MM.1S (cell line): ENCODE data around the gene KLHL2.
"Not testable (repeated sequence)": the region's sequence is repeated elsewhere in the genome, so short reads cannot be mapped to it uniquely, and the experiment has no call there.

Experiments used
- DNase-seq: peaks from one replicate; pipeline ENCODE4 v3.0.0-alpha.2; 2015
- H2AFZ ChIP-seq: fragments of 300-600 bp; sonication (generic); 2 replicates; pipeline ENCODE4 v1.6.0; 2016; ENCODE audit warnings: antibody characterized with exemption, low read length
- H3F3A ChIP-seq: fragments of 300-600 bp; sonication (generic); 2 replicates; pipeline ENCODE4 v1.6.1; 2016; ENCODE audit warnings: mild to moderate bottlenecking, antibody characterized with exemption, low read length, moderate library complexity, mixed read lengths; ENCODE audit not compliant: insufficient read depth
- H3K27ac ChIP-seq: fragments of 300-600 bp; sonication (generic); 2 replicates; pipeline ENCODE4 v1.5.1; 2016; ENCODE audit warnings: mild to moderate bottlenecking, low read length
- H3K27me3 ChIP-seq: fragments of 300-600 bp; sonication (generic); replicated peaks from 2 replicates; pipeline ENCODE4 v1.6.0; 2016; ENCODE audit warnings: low read length; ENCODE audit not compliant: insufficient read depth
- H3K36me3 ChIP-seq: fragments of 300-600 bp; sonication (generic); replicated peaks from 2 replicates; pipeline ENCODE4 v1.6.1; 2016; ENCODE audit warnings: mild to moderate bottlenecking, low read length, mixed read lengths; ENCODE audit not compliant: insufficient read depth
- H3K4me1 ChIP-seq: fragments of 300-600 bp; sonication (generic); 2 replicates; pipeline ENCODE4 v1.6.1; 2016; ENCODE audit warnings: low read length, mixed read lengths
- H3K4me2 ChIP-seq: fragments of 300-600 bp; sonication (generic); 2 replicates; pipeline ENCODE4 v1.6.0; 2016; ENCODE audit warnings: low read depth, low read length
- H3K4me3 ChIP-seq: fragments of 300-600 bp; sonication (generic); 2 replicates; pipeline ENCODE4 v1.5.1; 2016; ENCODE audit warnings: low read length, mixed read lengths
- H3K79me2 ChIP-seq: fragments of 300-600 bp; sonication (generic); 2 replicates; pipeline ENCODE4 v1.6.1; 2016; ENCODE audit warnings: mixed run types, low read length, mixed read lengths
- H3K9ac ChIP-seq: fragments of 300-600 bp; sonication (generic); 2 replicates; pipeline ENCODE4 v1.6.1; 2016; ENCODE audit warnings: low read length, mixed read lengths
- H3K9me2 ChIP-seq: fragments of 300-600 bp; sonication (generic); replicated peaks from 2 replicates; pipeline ENCODE4 v1.6.1; 2016; ENCODE audit warnings: mild to moderate bottlenecking, low read length, mixed read lengths; ENCODE audit not compliant: insufficient read depth
- H3K9me3 ChIP-seq: fragments of 300-600 bp; sonication (generic); replicated peaks from 2 replicates; pipeline ENCODE4 v1.6.1; 2016; ENCODE audit warnings: mild to moderate bottlenecking, low read length, mixed read lengths; ENCODE audit not compliant: insufficient read depth
- H4K20me1 ChIP-seq: fragments of 300-600 bp; sonication (generic); 2 replicates; pipeline ENCODE4 v1.6.1; 2016; ENCODE audit warnings: mild to moderate bottlenecking, low read length, moderate library complexity, mixed read lengths; ENCODE audit not compliant: insufficient read depth
- EZH2 ChIP-seq: fragments of 300-600 bp; sonication (generic); optimal IDR thresholded peaks from 2 replicates; pipeline ENCODE3; 2017; ENCODE audit warnings: low read depth, mild to moderate bottlenecking, antibody characterized with exemption, low read length, mixed read lengths
- TF ChIP-seq, protein P1 (sequence below): fragments of 300-600 bp; sonication (generic); IDR thresholded peaks from 2 replicates; pipeline ENCODE4 v1.5.1; 2016; ENCODE audit warnings: antibody characterized with exemption, low read length, mixed read lengths

The KLHL2 gene

GRCh38 chr4:165248102-165248501 lies 40.7 kb downstream of the KLHL2 start:
- no peak overlapping the region for H3K4me2 ChIP-seq
- H3K4me3 ChIP-seq, result no peak overlapping the region
- no peak for DNase-seq
- no peak for TF ChIP-seq EZH2
- TF ChIP-seq, protein P1, sequence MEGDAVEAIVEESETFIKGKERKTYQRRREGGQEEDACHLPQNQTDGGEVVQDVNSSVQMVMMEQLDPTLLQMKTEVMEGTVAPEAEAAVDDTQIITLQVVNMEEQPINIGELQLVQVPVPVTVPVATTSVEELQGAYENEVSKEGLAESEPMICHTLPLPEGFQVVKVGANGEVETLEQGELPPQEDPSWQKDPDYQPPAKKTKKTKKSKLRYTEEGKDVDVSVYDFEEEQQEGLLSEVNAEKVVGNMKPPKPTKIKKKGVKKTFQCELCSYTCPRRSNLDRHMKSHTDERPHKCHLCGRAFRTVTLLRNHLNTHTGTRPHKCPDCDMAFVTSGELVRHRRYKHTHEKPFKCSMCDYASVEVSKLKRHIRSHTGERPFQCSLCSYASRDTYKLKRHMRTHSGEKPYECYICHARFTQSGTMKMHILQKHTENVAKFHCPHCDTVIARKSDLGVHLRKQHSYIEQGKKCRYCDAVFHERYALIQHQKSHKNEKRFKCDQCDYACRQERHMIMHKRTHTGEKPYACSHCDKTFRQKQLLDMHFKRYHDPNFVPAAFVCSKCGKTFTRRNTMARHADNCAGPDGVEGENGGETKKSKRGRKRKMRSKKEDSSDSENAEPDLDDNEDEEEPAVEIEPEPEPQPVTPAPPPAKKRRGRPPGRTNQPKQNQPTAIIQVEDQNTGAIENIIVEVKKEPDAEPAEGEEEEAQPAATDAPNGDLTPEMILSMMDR, result no peak
- no peaks in the 10 kb centered on the region for H3K79me2 ChIP-seq
- no peaks in the 10 kb centered on the region for H3K36me3 ChIP-seq
- H3K9ac ChIP-seq, result no peak overlapping the region
- no peaks in the 10 kb centered on the region for H4K20me1 ChIP-seq
- no peak overlapping the region for H2AFZ ChIP-seq
- no peaks in the 10 kb centered on the region for H3K27me3 ChIP-seq
- H3K4me1 ChIP-seq, result 0 out of 2 replicates have a peak, but pooled peaks cover 2% of the 10 kb centered on the region
- no peaks in the 10 kb centered on the region for H3F3A ChIP-seq
- H3K27ac ChIP-seq, result no peak overlapping the region
- H3K9me2 ChIP-seq, result no peaks in the 10 kb centered on the region
- H3K9me3 ChIP-seq, result no peaks in the 10 kb centered on the region

GRCh38 chr4:165248904-165249303 lies 41.5 kb downstream of the KLHL2 start:
- H3K27ac ChIP-seq, H3K4me1 ChIP-seq, H3K27me3 ChIP-seq, H3F3A ChIP-seq, H3K9me2 ChIP-seq, H3K4me2 ChIP-seq, H3K36me3 ChIP-seq, H2AFZ ChIP-seq, H3K4me3 ChIP-seq, H3K9ac ChIP-seq, H3K9me3 ChIP-seq, H4K20me1 ChIP-seq, DNase-seq, H3K79me2 ChIP-seq: not testable (repeated sequence)

DNA sequence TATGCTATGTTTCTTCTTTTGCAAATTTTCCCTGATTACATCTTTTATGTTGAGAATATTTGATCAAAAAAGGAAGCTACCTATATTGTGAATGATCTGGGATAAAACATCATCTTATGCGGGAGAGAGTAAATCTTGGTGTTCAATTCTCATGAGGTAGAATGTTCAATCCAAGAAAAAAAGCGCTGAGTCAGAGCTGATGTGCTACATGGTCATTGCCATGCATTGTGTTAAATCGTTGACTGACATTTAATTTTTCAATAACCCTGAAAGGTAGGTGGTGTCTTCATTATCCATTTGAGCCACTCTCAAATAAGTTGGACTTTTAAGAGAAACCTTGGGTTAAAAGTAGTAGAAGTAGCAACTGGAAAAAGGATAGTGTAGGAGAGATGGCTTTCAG lies 47.4 kb downstream of the KLHL2 start:
- not testable (repeated sequence) for H3K9ac ChIP-seq, H3K27ac ChIP-seq, H3F3A ChIP-seq, H3K4me1 ChIP-seq, DNase-seq, H3K79me2 ChIP-seq, H3K36me3 ChIP-seq, H2AFZ ChIP-seq, H3K4me3 ChIP-seq, H3K4me2 ChIP-seq, H3K27me3 ChIP-seq, H4K20me1 ChIP-seq, H3K9me2 ChIP-seq, H3K9me3 ChIP-seq

DNA sequence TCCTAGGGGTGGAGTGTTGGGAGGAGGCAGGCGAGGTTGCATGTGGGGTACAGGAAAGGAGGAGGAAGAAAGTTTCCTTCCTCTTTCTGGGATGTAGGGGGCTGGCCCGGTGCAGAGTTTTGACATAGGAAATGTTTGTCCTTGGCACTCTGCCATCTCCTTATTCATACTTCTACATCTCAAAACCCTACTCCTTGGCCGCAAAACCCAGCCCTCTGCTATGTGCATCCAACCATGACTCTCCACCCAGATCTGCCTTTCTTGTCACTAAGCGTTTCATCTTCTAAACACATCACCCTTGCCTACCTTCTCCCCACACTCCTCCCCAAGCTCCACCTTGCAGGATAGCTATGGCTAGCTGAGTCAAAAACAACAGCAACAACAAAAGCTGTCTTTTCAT lies 48.1 kb downstream of the KLHL2 start:
- not testable (repeated sequence) for H3K36me3 ChIP-seq, H3K9ac ChIP-seq, H3K4me1 ChIP-seq, H3K27me3 ChIP-seq, H3K4me3 ChIP-seq, H3F3A ChIP-seq, H3K27ac ChIP-seq, H2AFZ ChIP-seq, H3K9me3 ChIP-seq, H3K4me2 ChIP-seq, H3K9me2 ChIP-seq, H3K79me2 ChIP-seq, DNase-seq, H4K20me1 ChIP-seq

DNA sequence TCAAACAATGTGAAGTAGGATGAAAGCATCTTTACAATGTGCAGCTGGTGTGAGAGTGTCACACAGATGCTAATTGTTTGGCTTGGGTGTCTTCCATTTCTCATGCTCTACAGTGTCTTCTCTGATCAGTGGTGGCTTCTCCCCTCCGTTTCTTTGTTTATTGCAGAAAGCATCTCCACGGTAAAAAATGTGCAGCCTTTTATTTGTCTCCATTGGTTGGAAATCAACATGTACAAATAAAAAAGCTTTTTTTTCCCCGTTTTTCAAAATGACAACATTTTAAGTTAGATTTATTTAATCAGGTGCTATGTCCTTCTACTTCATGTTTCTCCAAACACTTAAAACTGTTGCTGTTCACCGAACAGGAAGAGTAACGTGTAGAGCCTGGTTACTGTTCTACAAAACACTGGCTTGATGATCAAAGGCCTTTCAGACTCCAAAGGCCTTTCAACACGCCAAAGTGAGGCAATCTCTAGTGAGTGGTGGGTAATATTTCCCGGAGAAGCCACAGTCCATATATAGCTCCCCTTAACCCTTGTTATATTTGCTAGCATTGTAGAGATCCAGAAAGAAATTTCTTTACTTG lies 48.8 kb downstream of the KLHL2 start:
- H2AFZ ChIP-seq, H3K79me2 ChIP-seq, H4K20me1 ChIP-seq, DNase-seq, H3F3A ChIP-seq, H3K27ac ChIP-seq, H3K9me3 ChIP-seq, H3K27me3 ChIP-seq, H3K4me3 ChIP-seq, H3K4me1 ChIP-seq, H3K4me2 ChIP-seq, H3K36me3 ChIP-seq, H3K9ac ChIP-seq, H3K9me2 ChIP-seq: not testable (repeated sequence)

- H3K36me3 ChIP-seq, H3K27ac ChIP-seq, H3K9ac ChIP-seq, H3K79me2 ChIP-seq, DNase-seq, H3K4me1 ChIP-seq, H3K9me2 ChIP-seq, H3K4me3 ChIP-seq, H3K9me3 ChIP-seq, H2AFZ ChIP-seq, H4K20me1 ChIP-seq, H3F3A ChIP-seq, H3K4me2 ChIP-seq, H3K27me3 ChIP-seq: not testable (repeated sequence)
Measured at GRCh38 chr4:165259776-165260175, 52.4 kb downstream of the KLHL2 start.

- not testable (repeated sequence) for H3K4me1 ChIP-seq, H3K4me2 ChIP-seq, H3K9me3 ChIP-seq, H3F3A ChIP-seq, H2AFZ ChIP-seq, H3K27ac ChIP-seq, H3K79me2 ChIP-seq, DNase-seq, H3K9ac ChIP-seq, H3K36me3 ChIP-seq, H4K20me1 ChIP-seq, H3K9me2 ChIP-seq, H3K4me3 ChIP-seq, H3K27me3 ChIP-seq
Measured at GRCh38 chr4:165262306-165262705, 54.9 kb downstream of the KLHL2 start.
